Activated CD4-positive, alpha-beta T cell treated with anti-CD3 and anti-CD28 coated beads, Interleukin-2, amount 50 U/mL, for 1 hour (primary cell): Measurements from ENCODE around the gene FMO3.

Experiments used
- DNase-seq: peaks from one replicate; pipeline ENCODE4 v3.0.0-alpha.2; 2020

The FMO3 gene

DNA sequence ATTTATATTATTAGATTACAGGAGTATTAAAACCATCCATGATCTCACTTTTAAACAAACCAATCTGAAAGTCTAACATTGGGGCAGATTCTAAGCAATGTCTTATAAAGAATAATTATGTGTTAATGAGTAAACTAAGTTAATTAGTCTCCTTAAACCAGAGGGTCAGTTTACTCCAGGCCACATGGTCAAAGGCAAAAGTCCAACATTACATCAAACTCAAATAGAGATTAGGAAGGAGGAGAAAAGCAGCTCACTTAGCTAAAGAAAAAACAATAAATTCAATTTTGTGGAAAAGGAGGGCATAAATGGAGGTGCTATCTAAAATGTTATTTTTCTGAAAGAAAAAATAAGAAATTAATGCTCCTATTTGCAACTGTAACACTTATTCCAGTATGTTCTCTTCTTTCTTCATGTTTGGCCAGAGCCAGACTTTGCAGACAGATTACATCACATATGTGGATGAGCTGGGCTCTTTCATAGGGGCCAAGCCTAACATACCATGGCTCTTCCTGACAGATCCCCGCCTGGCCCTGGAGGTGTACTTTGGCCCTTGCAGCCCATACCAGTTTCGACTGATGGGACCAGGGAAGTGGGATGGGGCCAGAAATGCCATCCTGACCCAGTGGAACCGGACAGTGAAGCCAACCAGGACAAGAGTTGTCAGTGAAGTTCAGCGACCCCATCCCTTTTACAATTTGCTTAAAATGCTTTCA lies 70.1 kb downstream of the FMO3 start:
- no peak for DNase-seq

DNA sequence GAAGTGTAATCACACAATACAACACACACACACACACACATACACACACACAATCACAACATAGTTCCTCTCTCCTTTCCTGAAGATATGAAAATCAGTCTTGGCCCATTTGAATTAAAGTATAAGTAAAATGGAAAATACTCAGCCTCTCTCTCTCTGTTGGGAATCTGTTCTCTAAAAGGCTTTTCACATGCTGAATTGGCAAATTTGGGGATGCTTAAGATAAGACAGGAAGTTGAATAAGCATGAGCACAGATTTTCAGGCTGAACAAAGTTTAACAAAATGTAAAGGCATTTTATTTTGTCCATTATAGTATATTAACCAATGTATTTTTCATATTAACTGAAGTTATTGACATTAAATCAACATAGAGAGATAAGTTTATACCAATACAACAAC lies 70.7 kb downstream of the FMO3 start:
- DNase-seq, result no peak

DNA sequence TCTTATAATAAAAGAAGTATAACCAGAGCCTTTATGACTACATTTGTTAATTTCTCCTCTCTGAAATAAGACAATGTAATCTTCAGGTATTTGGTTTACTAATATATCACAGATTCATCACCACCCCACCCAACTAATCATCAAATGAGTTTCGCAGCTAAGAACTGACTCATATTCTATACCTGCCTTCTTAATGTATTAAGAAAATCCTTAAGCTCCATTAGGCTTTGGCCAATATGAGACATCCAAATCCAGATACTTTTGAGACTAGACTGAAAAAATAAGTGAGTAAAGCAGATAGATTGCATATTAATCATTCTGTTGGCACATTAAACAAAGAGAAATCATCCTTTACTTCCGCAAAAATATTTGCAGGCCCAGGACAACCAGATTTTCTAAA lies 75.7 kb downstream of the FMO3 start:
- DNase-seq, result no peak
